SKM-1 (cell line): ENCODE results near the gene CMIP.
"Not testable (repeated sequence)": the region's sequence is repeated elsewhere in the genome, so short reads cannot be mapped to it uniquely, and the experiment has no call there.

Experiments used
- DNase-seq: peaks from one replicate; lab custom pipeline; 2025; ENCODE audit not compliant: unreplicated experiment; lab: John Stamatoyannopoulos, UW

CMIP gene

DNA sequence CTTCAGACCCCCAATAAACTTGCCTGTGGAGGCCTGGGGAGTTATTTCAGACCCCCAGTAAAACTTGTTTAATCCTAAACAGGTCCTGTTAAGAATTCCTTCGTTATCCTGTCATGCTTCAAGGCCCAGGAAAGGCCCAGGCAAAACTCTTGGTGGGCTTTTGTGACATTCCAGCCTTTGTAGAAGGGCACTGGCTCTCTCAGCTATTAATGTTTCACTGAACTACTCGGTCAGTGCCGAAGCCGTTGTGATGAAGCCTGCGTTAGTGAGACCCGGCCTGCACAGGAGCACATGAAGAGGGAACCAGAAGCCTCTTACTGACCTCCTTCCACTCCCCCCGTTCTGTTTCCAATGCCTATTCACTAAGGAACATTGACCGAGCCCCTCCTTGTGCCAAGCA lies 287.0 kb downstream of the CMIP start:
- no peak for DNase-seq

GRCh38 chr16:81732699-81733098 lies 288.1 kb downstream of the CMIP start:
- DNase-seq = no peak

DNA sequence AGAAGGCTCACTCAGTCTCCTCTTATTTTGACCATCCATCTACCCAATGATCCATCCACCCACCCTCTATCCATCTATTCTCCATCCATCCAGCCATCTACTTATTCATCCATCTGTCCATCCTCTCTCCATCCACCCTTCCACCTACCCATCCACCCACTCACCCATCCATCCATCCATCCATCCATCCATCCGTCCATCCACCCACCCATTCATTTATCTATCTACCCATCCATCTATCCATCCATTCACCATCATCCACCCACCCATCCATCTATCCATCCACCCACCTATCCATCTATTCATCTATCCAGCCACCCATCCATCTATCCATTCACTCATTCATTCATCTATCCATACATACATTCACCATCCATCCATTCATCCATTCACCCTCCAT lies 288.7 kb downstream of the CMIP start:
- no peak for DNase-seq

DNA sequence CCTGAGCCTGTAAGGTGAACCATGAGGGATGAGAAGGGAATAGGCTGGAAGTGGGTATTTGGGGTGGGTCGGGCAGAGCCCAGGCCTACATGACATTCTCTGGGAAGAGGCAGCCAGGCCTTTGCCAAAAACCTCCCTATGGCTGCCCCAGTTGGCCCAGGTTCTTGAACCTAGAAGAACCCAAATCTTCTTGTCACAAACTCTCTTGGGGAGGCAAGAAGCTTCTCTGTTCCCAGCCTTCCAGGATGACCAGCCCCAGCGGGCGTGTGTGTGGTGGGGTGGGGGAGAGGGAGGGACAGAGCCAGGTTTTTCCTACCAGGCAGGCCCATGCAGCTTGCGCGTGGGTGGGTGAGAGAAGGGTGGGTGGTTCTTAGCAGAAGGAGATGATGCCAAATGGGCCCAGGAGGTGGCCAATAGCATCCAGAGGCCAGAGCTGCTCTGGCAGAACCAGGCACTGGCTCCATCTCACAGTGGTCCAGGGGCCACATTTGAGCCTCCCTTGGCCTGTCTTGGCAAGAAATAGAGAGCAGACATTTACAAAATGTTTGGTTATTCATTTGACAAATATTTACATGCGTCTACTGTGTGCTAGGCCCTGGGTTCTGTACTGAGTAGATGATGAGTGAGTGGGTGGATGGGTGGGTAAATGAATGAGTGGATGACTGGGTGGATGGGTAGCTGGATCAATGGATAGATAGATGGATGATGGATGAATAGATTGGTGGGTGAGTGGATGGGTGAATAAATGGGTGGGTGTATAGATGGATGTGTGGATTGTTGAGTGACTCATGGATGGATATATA lies 290.2 kb downstream of the CMIP start:
- DNase-seq = no peak

- peak; percentile 65 for DNase-seq
Observed at GRCh38 chr16:81737885-81738536, 293.4 kb downstream of the CMIP start.

- DNase-seq = peak; percentile 92
Observed at GRCh38 chr16:81738783-81739496, 294.3 kb downstream of the CMIP start.

- no peak for DNase-seq
Observed at GRCh38 chr16:81739503-81739902, 294.9 kb downstream of the CMIP start.

DNA sequence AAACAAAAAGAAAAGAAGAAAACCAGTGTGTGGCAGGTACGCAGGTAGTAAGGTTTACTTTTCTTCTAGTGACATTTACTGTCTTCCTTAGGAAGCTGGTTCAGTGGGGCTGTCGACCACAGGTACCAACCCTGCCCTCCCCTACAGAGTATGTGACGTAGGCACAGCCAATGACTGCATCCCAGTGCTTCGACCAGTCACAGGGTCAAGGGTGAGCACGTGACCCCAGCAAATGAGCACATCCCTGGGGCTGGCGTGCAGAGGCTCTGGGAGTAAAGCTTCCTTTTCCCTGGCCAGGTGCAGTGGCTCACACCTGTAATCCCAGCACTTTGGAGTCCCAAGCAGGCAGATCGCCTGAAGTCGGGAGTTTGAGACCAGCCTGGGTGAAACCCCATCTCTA lies 295.6 kb downstream of the CMIP start:
- no peak for DNase-seq

GRCh38 chr16:81741430-81741770 lies 296.8 kb downstream of the CMIP start:
- not testable (repeated sequence) for DNase-seq

DNA sequence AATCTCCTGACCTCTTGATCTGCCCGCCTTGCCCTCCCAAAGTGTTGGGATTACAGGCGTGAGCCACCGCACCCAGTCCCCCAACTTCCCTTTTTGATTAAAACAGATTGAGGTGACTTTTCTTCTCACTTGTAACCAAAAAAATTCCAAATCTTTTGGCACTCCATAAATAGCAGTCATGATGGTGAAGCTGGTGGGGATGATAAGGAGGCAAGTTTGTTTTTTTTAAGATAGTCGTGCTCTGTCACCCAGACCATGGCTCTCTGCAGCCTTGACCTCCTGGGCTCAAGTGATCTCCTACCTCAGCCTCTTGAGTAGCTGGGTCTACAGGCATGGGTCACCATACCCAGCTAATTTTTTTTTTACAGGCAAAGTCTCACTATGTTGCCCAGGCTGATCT lies 299.8 kb downstream of the CMIP start:
- no peak for DNase-seq

DNA sequence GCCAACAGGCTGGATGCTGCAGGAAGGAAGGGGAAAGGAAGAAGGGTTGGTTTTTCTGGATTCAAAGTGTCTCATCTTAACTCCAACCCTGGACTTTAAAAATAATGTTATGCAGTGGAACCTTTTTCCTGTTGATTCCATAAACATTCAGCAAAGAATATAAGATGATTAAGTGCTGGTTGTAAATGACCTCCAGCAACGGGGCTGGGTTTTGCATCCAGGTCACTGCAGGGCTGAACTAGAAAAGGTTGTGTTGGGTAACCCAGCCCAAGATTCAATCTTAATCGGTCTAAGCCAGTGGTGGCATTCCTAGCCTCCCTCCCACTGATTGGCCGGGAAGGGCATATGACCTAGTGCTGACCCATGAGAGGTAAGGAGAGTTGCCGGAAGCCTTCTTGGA lies 300.3 kb downstream of the CMIP start:
- no peak for DNase-seq

GRCh38 chr16:81745704-81746558 lies 301.3 kb downstream of the CMIP start:
- no peak for DNase-seq

DNA sequence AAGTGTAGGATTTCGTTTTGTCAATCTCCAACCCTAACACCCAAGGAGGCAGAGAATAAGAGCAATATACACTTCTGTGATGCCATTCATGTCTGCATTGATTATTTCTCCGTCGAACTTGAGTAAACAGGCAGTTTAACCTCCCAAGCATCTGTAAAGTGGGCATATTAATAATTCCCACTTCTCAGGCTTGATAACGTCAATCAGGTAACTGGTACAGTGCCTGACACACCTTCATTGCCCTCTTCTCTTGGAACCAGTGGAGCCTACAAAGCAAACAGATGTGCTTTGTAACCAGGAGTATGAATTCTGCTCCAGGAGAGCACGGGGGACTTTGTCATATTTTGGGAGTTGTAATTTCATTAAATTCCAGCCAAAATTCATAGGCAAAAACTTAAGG lies 302.0 kb downstream of the CMIP start:
- no peak for DNase-seq

- no peak for DNase-seq
Observed at GRCh38 chr16:81748476-81749198, 304.0 kb downstream of the CMIP start.

- peak; percentile 99 for DNase-seq
Observed at GRCh38 chr16:81752225-81752875, 307.7 kb downstream of the CMIP start.

DNA sequence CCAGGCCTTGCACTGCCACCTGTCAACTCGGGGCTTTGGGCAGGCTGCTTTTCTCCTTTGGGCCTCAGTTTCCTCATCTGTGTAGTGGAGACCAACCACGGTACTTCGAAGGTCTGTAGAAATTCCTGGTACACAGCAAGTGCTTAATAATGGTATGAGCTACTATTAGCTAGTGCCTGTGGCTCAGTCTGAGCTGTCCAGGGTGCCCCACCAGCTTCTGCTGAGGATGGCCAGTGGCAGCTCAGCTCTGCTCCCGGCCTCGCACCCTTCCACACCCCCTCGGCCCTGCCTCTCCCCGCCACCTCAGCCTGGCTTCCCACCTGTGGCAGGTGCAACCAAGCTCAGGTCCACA lies 308.2 kb downstream of the CMIP start:
- DNase-seq = no peak

GRCh38 chr16:81754858-81755257 lies 310.2 kb downstream of the CMIP start:
- no peak for DNase-seq

DNA sequence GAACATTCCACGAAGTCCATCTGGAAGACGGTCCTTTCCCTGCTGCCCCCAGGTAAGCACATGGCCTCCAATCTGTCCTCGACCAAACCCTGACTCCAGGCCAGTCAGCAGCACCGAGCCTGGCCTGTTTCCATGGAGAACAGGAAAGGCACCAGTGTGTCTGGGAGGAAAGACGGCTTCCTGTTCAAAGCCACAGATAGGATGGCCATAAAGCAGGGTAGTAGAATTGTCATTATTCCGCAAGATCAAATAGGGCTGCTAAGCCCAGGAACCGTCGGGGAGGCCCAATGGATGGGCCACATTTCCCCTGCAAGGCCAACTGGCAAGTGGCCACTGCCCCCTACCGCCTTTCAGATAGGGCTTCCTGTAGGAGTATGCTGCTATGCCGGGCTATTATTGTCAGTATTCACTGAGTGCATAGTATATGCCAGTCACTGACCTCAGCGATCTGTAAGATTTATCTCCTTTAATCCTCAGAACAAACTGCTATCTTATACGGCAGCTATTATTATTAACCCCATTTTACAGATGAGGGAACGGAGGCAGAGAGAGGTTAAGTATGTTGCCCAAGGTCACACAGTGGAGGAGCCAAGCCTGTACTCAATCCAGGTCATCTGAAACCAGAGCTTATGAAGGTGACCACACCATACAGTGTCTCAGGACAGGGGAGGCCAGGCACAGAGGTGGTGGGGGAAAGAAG lies 311.5 kb downstream of the CMIP start:
- peak; percentile 44 for DNase-seq

DNA sequence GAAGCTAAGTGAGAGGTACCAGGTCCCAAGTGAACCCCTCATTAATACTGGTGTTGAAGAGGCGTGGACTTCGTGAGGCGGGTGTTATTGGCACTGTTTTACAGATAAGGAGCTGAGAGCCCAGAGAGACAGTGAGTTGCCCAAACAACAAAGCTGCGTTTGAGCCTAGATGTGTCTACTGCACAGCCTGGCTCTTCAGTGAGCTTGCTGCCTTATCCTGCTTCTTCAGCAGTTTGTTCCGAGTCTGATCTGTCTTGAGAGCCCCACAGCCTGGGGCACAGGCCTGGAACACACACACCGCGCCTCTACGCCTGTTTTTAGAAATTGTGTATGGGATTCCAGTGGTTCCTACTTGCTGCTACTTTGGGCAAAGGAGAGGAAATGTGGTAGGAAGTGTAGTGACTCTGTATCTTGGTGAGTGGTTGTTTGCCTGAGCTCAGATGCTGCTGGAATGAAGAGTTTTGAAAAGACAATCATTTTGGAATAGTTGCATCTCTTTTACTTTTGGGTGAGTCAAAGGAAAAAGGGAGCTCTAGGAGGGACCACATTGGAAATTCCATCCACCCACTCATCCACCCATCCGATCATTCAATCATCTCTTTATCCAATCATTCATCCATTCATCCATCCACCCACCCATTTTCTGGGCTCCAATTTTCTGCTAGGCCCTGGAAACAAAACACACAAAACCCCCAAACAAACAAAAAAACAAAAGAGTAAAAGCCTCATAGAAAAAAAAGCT lies 312.2 kb downstream of the CMIP start:
- no peak for DNase-seq
